Measurements from ENCODE around the gene LRG1. TPM values are rescaled to one million over a fixed set of nuclear protein-coding genes. Genes with fewer than 3 reads are reported as not detected.

The LRG1 gene
- total RNA-seq, 2 experiments from 2014 or later, result 0.88 to 0.92 TPM

- POLR2A ChIA-PET, result no interaction called here
- no peak within 1 kb of the TSS for H3K27ac Mint-ChIP-seq
- no peak for DNase-seq
Observed at GRCh38 chr19:4518345-4519171, 21.3 kb downstream of the LRG1 start, which contains the start of gene PLIN4. TSS of gene PLIN4 (minus strand) at chr19:4518486. CDS start at chr19:4518272, 214 bp downstream.

GRCh38 chr19:4517451-4518057 is 22.3 kb downstream of the LRG1 start:
- intact Hi-C loops (cut with micrococcal nuclease), result no loop called here
- peaks cover 3% of the 10 kb centered on the region for H3K27me3 Mint-ChIP-seq
- no peak overlapping the region for H3K27ac Mint-ChIP-seq
- no peak overlapping the region for H3K4me3 Mint-ChIP-seq
- ChIA-PET POLR2A (no interaction called here), CTCF (interaction anchor here (1.3 kb wide), 1 partner anchor 292 kb away, joined by 3 read pairs; no protein-coding TSS in a partner anchor)
- DNase-seq, result no peak
- no peaks in the 10 kb centered on the region for H3K4me1 Mint-ChIP-seq (ENCODE audit: low read depth)
- no peaks in the 10 kb centered on the region for H3K36me3 Mint-ChIP-seq
- no peaks in the 10 kb centered on the region for H3K9me3 Mint-ChIP-seq

More at GRCh38 chr19:4518345-4519171, 21.3 kb downstream of the LRG1 start, which contains the start of gene PLIN4:
- H3K4me3 Mint-ChIP-seq, result no peak within 1 kb of the TSS
- H3K4me1 Mint-ChIP-seq (ENCODE audit: low read depth), result no peaks in the 10 kb centered on the region
- H3K9me3 Mint-ChIP-seq, result no peaks in the 10 kb centered on the region
- peaks cover 3% of the 10 kb centered on the region for H3K27me3 Mint-ChIP-seq
- H3K36me3 Mint-ChIP-seq, result no peaks in the 10 kb centered on the region
- CTCF ChIA-PET, result no interaction called here
- intact Hi-C loops (cut with micrococcal nuclease), result no loop called here

DNA sequence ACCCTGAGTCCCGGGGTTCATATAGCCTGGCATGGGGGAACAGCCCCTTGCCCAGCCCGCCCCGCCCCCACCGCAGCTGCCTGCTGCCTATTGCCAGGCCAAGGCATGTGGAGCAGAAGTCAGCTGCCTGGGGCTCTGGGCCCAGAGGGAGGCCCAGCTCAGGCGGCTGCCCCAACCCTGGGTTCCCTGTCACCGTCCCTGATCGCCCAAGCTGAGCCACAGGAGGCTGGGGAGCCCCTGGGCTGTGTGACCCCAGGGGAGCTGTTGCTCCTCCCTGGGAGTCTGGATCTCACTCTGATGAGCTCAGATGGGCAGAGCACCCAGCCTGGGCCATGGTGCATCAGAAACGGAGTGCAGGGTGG is 22.9 kb downstream of the LRG1 start:
- no peak for DNase-seq
- H3K4me3 Mint-ChIP-seq, result no peak overlapping the region
- POLR2A ChIA-PET, result no interaction called here
- CTCF ChIA-PET, result interaction anchor here (0.6 to 1.3 kb wide), 2 partner anchors 11 to 293 kb away, joined by 3 read pairs; no protein-coding TSS in a partner anchor
- intact Hi-C loops (cut with micrococcal nuclease), result no loop called here
- no peak overlapping the region for H3K27ac Mint-ChIP-seq
- H3K9me3 Mint-ChIP-seq, result no peaks in the 10 kb centered on the region
- peaks cover 3% of the 10 kb centered on the region for H3K27me3 Mint-ChIP-seq
- H3K4me1 Mint-ChIP-seq (ENCODE audit: low read depth), result no peaks in the 10 kb centered on the region
- H3K36me3 Mint-ChIP-seq, result no peaks in the 10 kb centered on the region

DNA sequence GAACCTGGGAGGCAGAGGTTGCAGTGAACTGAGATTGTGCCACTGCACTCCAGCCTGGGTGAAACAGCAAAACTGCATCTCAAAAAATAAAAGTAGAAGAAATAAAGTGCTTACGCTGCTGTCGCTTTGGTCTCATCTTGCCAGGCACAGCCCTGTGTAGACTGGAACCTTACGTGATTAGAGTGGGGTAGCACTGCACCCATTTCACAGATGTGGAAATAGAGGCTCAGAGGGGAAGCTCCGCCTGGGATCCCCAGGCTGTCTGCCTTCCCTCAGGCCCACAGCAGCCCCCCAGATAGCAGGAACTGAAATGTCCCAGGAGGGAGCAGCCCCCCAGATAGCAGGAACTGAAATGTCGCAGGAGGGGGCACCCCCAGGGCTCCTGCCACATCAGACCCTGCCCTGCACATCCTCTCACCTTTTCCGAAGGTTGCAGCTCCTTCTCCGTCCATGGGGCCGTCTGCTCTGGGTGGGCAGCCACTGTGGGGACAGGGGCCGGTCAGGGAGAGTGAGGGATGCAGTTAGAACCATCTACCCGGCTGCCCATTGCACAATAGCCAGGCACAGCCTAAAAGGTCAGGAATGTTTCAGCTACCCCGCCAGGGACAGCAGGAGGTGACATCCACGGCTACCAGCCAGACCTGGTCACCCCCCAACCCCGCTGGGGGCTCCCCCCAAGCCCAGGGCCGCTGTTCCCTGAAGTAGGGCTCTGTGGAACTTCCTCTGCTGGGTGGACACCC is 23.5 kb downstream of the LRG1 start:
- Mint-ChIP-seq H3K27me3 (peaks cover 3% of the 10 kb centered on the region), H3K27ac (no peak overlapping the region), H3K36me3 (no peaks in the 10 kb centered on the region), H3K4me3 (no peak overlapping the region), H3K9me3 (no peaks in the 10 kb centered on the region), H3K4me1 (ENCODE audit: low read depth) (no peaks in the 10 kb centered on the region)
- no peak for DNase-seq
- intact Hi-C loops (cut with micrococcal nuclease), result no loop called here
- CTCF ChIA-PET, result interaction anchor here (0.6 to 3.5 kb wide), 5 partner anchors 8 to 293 kb away, joined by 3 to 17 read pairs (median 3); no protein-coding TSS in a partner anchor
- POLR2A ChIA-PET, result no interaction called here

DNA sequence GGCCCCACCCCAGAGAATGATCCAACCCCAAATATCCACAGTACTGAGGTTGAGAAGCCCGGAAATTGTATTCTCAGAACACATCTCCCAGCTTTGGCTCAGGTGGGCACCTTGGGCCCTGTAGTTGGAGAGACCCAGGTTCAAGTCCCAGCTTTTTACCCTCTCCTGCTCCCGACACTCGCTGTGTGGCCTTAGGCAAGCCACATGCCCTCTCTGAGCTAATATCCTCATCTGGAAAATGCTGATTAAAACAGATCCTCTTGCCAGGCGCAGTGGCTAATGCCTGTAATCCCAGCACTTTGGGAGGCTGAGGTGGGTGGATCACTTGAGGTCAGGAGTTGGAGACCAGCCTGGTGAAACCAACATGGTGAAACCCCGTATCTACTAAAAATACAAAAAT is 24.1 kb downstream of the LRG1 start:
- POLR2A ChIA-PET, result no interaction called here
- Mint-ChIP-seq H3K4me3 (no peak overlapping the region), H3K27me3 (peaks cover 3% of the 10 kb centered on the region), H3K27ac (no peak overlapping the region), H3K9me3 (no peaks in the 10 kb centered on the region), H3K4me1 (ENCODE audit: low read depth) (no peaks in the 10 kb centered on the region), H3K36me3 (no peaks in the 10 kb centered on the region)
- intact Hi-C loops (cut with micrococcal nuclease), result no loop called here
- DNase-seq, result no peak
- CTCF ChIA-PET, result interaction anchor here (1.5 to 3.5 kb wide), 3 partner anchors 8 to 121 kb away, joined by 3 to 17 read pairs (median 3); no protein-coding TSS in a partner anchor

DNA sequence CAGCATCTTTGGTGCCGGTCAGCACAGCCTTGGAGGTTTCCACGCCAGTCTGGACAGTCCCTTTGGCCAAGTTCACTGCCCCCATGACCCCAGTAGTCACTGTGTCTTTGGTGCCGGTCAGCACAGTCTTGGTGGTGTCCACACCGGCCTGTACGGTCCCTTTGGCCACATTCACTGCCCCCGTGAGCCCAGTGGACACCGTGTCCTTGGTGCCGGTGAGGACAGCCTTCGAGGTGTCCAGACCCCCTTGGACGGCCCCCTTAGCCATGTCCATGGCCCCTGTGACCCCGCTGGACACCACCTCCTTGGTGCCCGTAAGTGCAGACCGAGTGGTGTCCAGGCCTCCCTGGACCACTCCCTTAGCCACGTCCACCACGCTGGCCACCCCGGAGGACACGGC is 26.6 kb downstream of the LRG1 start:
- ChIA-PET POLR2A (no interaction called here), CTCF (interaction anchor here (3.5 kb wide), 1 partner anchor 11 kb away, joined by 17 read pairs; no protein-coding TSS in a partner anchor)
- Mint-ChIP-seq H3K27me3 (no peaks in the 10 kb centered on the region), H3K36me3 (no peaks in the 10 kb centered on the region), H3K4me1 (ENCODE audit: low read depth) (no peaks in the 10 kb centered on the region), H3K27ac (no peak overlapping the region), H3K4me3 (no peak overlapping the region), H3K9me3 (no peaks in the 10 kb centered on the region)
- no peak for DNase-seq
- intact Hi-C loops (cut with micrococcal nuclease), result no loop called here

DNA sequence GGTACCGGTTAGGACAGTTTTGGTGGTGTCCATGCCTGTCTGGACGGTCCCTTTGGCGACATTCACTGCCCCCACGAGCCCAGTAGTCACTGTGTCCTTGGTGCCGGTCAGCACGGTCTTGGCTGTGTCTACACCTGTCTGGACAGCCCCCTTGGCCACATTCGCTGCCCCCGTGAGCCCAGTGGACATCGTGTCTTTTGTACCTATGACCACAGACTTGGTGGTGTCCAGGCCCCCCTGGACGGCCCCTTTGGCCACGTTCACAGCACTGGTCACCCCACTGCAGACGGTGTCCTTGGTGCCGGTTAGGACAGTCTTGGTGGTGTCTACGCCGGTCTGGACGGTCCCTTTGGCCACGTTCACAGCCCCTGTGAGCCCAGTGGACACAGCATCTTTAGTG is 27.8 kb downstream of the LRG1 start:
- CTCF ChIA-PET, result no interaction called here
- Mint-ChIP-seq H3K9me3 (no peaks in the 10 kb centered on the region), H3K27me3 (no peaks in the 10 kb centered on the region), H3K4me1 (ENCODE audit: low read depth) (no peaks in the 10 kb centered on the region), H3K4me3 (no peak overlapping the region), H3K27ac (no peak overlapping the region), H3K36me3 (no peaks in the 10 kb centered on the region)
- POLR2A ChIA-PET, result no interaction called here
- intact Hi-C loops (cut with micrococcal nuclease), result no loop called here
- no peak for DNase-seq

DNA sequence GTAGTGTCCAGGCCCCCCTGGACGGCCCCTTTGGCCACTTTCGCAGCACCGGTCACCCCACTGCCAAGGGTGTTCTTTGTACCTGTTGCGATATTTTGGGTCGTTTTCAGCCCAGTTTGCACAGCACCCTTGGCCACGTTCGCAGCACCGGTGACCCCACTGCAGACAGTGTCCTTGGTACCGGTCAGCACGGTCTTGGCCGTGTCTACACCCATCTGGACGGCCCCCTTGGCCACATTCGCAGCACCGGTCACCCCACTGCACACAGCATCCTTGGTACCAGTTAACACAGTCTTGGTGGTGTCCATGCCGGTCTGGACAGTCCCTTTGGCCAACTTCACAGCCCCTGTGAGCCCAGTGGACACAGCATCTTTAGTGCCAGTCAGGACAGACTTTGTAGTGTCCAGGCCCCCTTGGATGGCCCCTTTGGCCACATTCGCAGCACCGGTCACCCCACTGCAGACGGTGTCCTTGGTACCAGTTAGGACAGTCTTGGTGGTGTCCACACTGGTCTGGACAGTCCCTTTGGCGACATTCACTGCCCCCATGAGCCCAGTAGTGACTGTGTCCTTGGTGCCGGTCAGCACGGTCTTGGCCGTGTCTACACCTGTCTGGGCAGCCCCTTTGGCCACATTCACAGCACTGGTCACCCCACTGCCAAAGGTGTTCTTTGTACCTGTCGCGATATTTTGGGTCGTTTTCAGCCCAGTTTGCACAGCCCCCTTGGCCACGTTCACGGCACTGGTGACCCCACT is 28.4 kb downstream of the LRG1 start:
- H3K9me3 Mint-ChIP-seq, result no peaks in the 10 kb centered on the region
- no peaks in the 10 kb centered on the region for H3K36me3 Mint-ChIP-seq
- no peaks in the 10 kb centered on the region for H3K27me3 Mint-ChIP-seq

DNA sequence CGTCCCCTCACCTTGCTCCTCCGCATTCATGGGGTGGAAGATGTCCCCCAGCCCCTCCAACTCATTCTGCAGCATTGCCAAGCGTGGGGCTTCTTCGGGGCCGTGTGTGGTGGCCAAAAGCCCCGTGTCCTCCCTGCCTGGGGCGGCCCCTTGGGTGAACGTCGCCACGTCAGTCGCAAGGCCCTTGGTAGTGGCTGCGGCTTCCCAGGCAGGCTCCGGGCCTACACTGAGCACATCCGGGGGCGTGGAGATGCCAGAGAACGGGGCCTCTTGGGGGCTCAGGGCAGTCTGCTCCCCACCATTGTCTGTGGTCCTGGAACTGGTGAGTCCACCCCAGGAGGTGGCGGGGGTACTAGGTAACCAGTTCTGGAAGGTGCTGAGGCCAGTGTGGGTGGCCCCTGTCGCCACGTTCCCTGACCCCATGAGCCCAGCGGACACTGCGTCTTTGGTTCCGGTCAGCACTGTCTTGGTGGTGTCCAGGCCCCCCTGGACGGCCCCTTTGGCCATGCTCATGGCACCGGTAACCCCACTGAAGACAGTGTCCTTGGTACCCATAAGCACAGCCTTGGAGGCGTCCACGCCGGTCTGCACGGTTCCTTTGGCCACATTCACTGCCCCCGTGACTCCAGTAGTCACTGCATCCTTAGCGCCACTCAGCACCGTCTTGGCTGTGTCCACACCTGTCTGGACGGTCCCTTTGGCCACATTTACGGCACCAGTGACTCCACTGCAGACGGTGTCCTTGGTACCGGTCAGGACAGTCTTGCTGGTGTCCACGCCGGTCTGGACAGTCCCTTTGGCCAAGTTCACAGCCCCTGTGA is 29.2 kb downstream of the LRG1 start:
- peaks cover 7% of the 10 kb centered on the region for H3K4me1 Mint-ChIP-seq (ENCODE audit: low read depth)
- no peak overlapping the region for H3K27ac Mint-ChIP-seq
- H3K9me3 Mint-ChIP-seq, result no peaks in the 10 kb centered on the region
- H3K36me3 Mint-ChIP-seq, result peaks cover 3% of the 10 kb centered on the region
- no peak overlapping the region for H3K4me3 Mint-ChIP-seq
- intact Hi-C loops (cut with micrococcal nuclease), result no loop called here
- H3K27me3 Mint-ChIP-seq, result no peaks in the 10 kb centered on the region
- ChIA-PET CTCF (interaction anchor here (2.4 kb wide), 1 partner anchor 12 kb away, joined by 10 read pairs; no protein-coding TSS in a partner anchor), POLR2A (no interaction called here)
- no peak for DNase-seq

More for the DNA sequence above, 28.4 kb downstream of the LRG1 start:
- Mint-ChIP-seq H3K27ac (no peak overlapping the region), H3K4me3 (no peak overlapping the region), H3K4me1 (ENCODE audit: low read depth) (peaks cover 3% of the 10 kb centered on the region)
- ChIA-PET CTCF (no interaction called here), POLR2A (no interaction called here)
- intact Hi-C loops (cut with micrococcal nuclease), result no loop called here
- no peak for DNase-seq

- intact Hi-C loops (cut with micrococcal nuclease), result no loop called here
- POLR2A ChIA-PET, result no interaction called here
Observed at GRCh38 chr19:4508698-4509097, 31.1 kb downstream of the LRG1 start.

GRCh38 chr19:4507804-4508203 is 32.0 kb downstream of the LRG1 start:
- Mint-ChIP-seq H3K4me1 (ENCODE audit: low read depth) (peaks cover 7% of the 10 kb centered on the region), H3K36me3 (peaks cover 3% of the 10 kb centered on the region), H3K4me3 (no peak overlapping the region), H3K27ac (no peak overlapping the region), H3K9me3 (no peaks in the 10 kb centered on the region), H3K27me3 (no peaks in the 10 kb centered on the region)
- CTCF ChIA-PET, result interaction anchor here (2.4 kb wide), 1 partner anchor 15 kb away, joined by 10 read pairs; no protein-coding TSS in a partner anchor
- DNase-seq, result no peak
- intact Hi-C loops (cut with micrococcal nuclease), result no loop called here
- POLR2A ChIA-PET, result no interaction called here

More at GRCh38 chr19:4508698-4509097, 31.1 kb downstream of the LRG1 start:
- Mint-ChIP-seq H3K4me1 (ENCODE audit: low read depth) (peaks cover 7% of the 10 kb centered on the region), H3K4me3 (no peak overlapping the region), H3K27me3 (no peaks in the 10 kb centered on the region), H3K9me3 (no peaks in the 10 kb centered on the region), H3K36me3 (peaks cover 3% of the 10 kb centered on the region), H3K27ac (no peak overlapping the region)
- CTCF ChIA-PET, result interaction anchor here (2.4 kb wide), 1 partner anchor 14 kb away, joined by 10 read pairs; no protein-coding TSS in a partner anchor
- DNase-seq, result no peak

Data from activated CD4-positive, alpha-beta memory T cell treated with anti-CD3 and anti-CD28 coated beads for 36 hours (primary cell).